H9 (cell line): Measurements from ENCODE around the gene NPHS2. TPM values are rescaled to one million over a fixed set of nuclear protein-coding genes. Genes with fewer than 3 reads are reported as not detected.

ENCODE experiments used
- DNase-seq: peaks from one replicate; pipeline ENCODE4 v3.0.0-alpha.2; 2017
- H2AFZ ChIP-seq: one replicate; pipeline ENCODE4 v1.6.1; 2013; ENCODE audit warnings: mild to moderate bottlenecking, low read length, control low read depth, moderate library complexity
- H2AK5ac ChIP-seq: 2 replicates; pipeline ENCODE4 v1.6.1; 2013; ENCODE audit warnings: low read length, control low read depth, mixed read lengths; ENCODE audit not compliant: insufficient read length
- H2BK120ac ChIP-seq: one replicate; pipeline ENCODE4 v1.6.1; 2013; ENCODE audit warnings: low read depth, mild to moderate bottlenecking, low read length, control low read depth, inconsistent platforms; ENCODE audit not compliant: poor library complexity, severe bottlenecking
- H2BK12ac ChIP-seq: 2 replicates; pipeline ENCODE4 v1.6.1; 2013; ENCODE audit warnings: low read length, control low read depth, mixed read lengths, low read depth; ENCODE audit not compliant: insufficient read length
- H2BK15ac ChIP-seq: 2 replicates; pipeline ENCODE4 v1.6.1; 2013; ENCODE audit warnings: low read depth, low read length, control low read depth
- H2BK20ac ChIP-seq: one replicate; pipeline ENCODE4 v1.6.1; 2013; ENCODE audit warnings: low read depth, mild to moderate bottlenecking, low read length, control low read depth, inconsistent platforms; ENCODE audit not compliant: poor library complexity, severe bottlenecking
- H2BK5ac ChIP-seq: 2 replicates; pipeline ENCODE4 v1.6.1; 2013; ENCODE audit warnings: low read length, control low read depth, mixed read lengths; ENCODE audit not compliant: insufficient read length
- H3K14ac ChIP-seq: 2 replicates; pipeline ENCODE4 v1.6.1; 2013; ENCODE audit warnings: low read length, control low read depth; ENCODE audit not compliant: insufficient read depth
- H3K18ac ChIP-seq: 2 replicates; pipeline ENCODE4 v1.6.1; 2013; ENCODE audit warnings: low read depth, mild to moderate bottlenecking, mixed read lengths, low read length, control low read depth; ENCODE audit not compliant: insufficient read length
- H3K23ac ChIP-seq: 2 replicates; pipeline ENCODE4 v1.6.1; 2013; ENCODE audit warnings: low read length, control low read depth, mixed read lengths, low read depth; ENCODE audit not compliant: insufficient read length
- H3K23me2 ChIP-seq: 2 replicates; pipeline ENCODE4 v1.6.1; 2013; ENCODE audit warnings: low read depth, mild to moderate bottlenecking, mixed read lengths, low read length, control low read depth; ENCODE audit not compliant: insufficient read length, poor library complexity, severe bottlenecking
- H3K27ac ChIP-seq: 2 replicates; pipeline ENCODE4 v1.5.1; 2013; ENCODE audit warnings: low read length, control low read depth, mixed read lengths, low read depth; ENCODE audit not compliant: insufficient read length
- H3K27me3 ChIP-seq: 2 replicates; pipeline ENCODE4 v1.6.1; 2013; ENCODE audit warnings: low read length, control low read depth, inconsistent platforms; ENCODE audit not compliant: insufficient read depth
- H3K4ac ChIP-seq: 2 replicates; pipeline ENCODE4 v1.6.1; 2013; ENCODE audit warnings: low read depth, mild to moderate bottlenecking, control low read depth, inconsistent platforms, low read length, moderate library complexity
- H3K4me1 ChIP-seq: 2 replicates; pipeline ENCODE4 v1.6.1; 2013; ENCODE audit warnings: low read length, control low read depth, inconsistent platforms; ENCODE audit not compliant: insufficient read depth
- H3K4me2 ChIP-seq: 2 replicates; pipeline ENCODE4 v1.6.1; 2013; ENCODE audit warnings: low read length, control low read depth, mixed read lengths; ENCODE audit not compliant: insufficient read length, insufficient read depth
- H3K56ac ChIP-seq: 2 replicates; pipeline ENCODE4 v1.6.1; 2013; ENCODE audit warnings: low read depth, mild to moderate bottlenecking, mixed read lengths, low read length, control low read depth; ENCODE audit not compliant: insufficient read length
- H3K79me1 ChIP-seq: 2 replicates; pipeline ENCODE4 v1.6.1; 2013; ENCODE audit warnings: low read depth, mild to moderate bottlenecking, moderate library complexity, low read length, control low read depth, inconsistent platforms; ENCODE audit not compliant: insufficient read depth, poor library complexity, severe bottlenecking
- H3K79me2 ChIP-seq: 2 replicates; pipeline ENCODE4 v1.6.1; 2013; ENCODE audit warnings: low read length, control low read depth, inconsistent platforms; ENCODE audit not compliant: insufficient read depth
- H3K9ac ChIP-seq: 2 replicates; pipeline ENCODE4 v1.6.1; 2013; ENCODE audit warnings: low read length, control low read depth, mixed read lengths; ENCODE audit not compliant: insufficient read length; ENCODE audit errors: extremely low read depth
- H3K9me3 ChIP-seq: one replicate; pipeline ENCODE4 v1.6.1; 2013; ENCODE audit warnings: low read depth, low read length, inconsistent platforms; ENCODE audit not compliant: control insufficient read depth
- H3T11ph ChIP-seq: one replicate; pipeline ENCODE4 v1.6.1; 2013; ENCODE audit warnings: mild to moderate bottlenecking, low read length, control low read depth, inconsistent platforms
- H4K20me1 ChIP-seq: one replicate; pipeline ENCODE4 v1.6.1; 2013; ENCODE audit not compliant: control insufficient read depth, insufficient read length, insufficient read depth
- H4K5ac ChIP-seq: 2 replicates; pipeline ENCODE4 v1.6.1; 2013; ENCODE audit warnings: low read depth, mild to moderate bottlenecking, mixed read lengths, low read length, control low read depth; ENCODE audit not compliant: insufficient read length
- H4K8ac ChIP-seq: replicated peaks from 2 replicates; pipeline ENCODE4 v1.6.1; 2013; ENCODE audit warnings: low read length, control low read depth, mixed read lengths, low read depth; ENCODE audit not compliant: insufficient read length
- H4K91ac ChIP-seq: 2 replicates; pipeline ENCODE4 v1.6.1; 2013; ENCODE audit warnings: low read depth, mild to moderate bottlenecking, moderate library complexity, mixed read lengths, low read length, control low read depth; ENCODE audit not compliant: insufficient read length
- H3K27ac Mint-ChIP-seq, 3 experiments: 2 replicates in 2 of 3; 3 replicates in 1 of 3; pipeline ENCODE4 v1.8.0; 2020 to 2021; ENCODE audit warnings: mixed read lengths in 3 of 3, mild to moderate bottlenecking in 1 of 3, moderate library complexity in 1 of 3
- H3K27me3 Mint-ChIP-seq: 2 replicates; pipeline ENCODE4 v1.8.0; 2021; ENCODE audit warnings: low read depth, mild to moderate bottlenecking, moderate library complexity, mixed read lengths
- H3K36me3 Mint-ChIP-seq, 3 experiments: 2 replicates in 2 of 3; 3 replicates in 1 of 3; pipeline ENCODE4 v1.8.0; 2020 to 2021; ENCODE audit warnings: low read depth in 3 of 3, mixed read lengths in 3 of 3; ENCODE audit not compliant: insufficient read depth in 1 of 3
- H3K4me1 Mint-ChIP-seq, 2 experiments: 2 replicates each; pipeline ENCODE4 v1.8.0; 2020; ENCODE audit warnings: mixed read lengths in 2 of 2
- H3K4me3 Mint-ChIP-seq, 2 experiments: 2 replicates in 1 of 2; 3 replicates in 1 of 2; pipeline ENCODE4 v1.8.0; 2020 to 2021; ENCODE audit warnings: mild to moderate bottlenecking in 2 of 2, mixed read lengths in 2 of 2, moderate library complexity in 1 of 2
- H3K9me3 Mint-ChIP-seq, 2 experiments: 2 replicates in 1 of 2; 3 replicates in 1 of 2; pipeline ENCODE4 v1.8.0; 2020; ENCODE audit warnings: mild to moderate bottlenecking in 2 of 2, mixed read lengths in 2 of 2, moderate library complexity in 1 of 2
- WGBS: extraction: QIAGEN DNeasy Blood & Tissue Kit; methylation state at CpG from one replicate; pipeline ENCODE4 v1.1.7; 2013; ENCODE audit warnings: missing lambda C conversion rate, low lambda C conversion rate, mixed read lengths; ENCODE audit not compliant: insufficient read length; ENCODE audit errors: extremely low coverage; 5-methylcytosine and 5-hydroxymethylcytosine counted together
- total RNA-seq: library from RNA; stranded (reverse); gene quantifications from 2 replicates; pipeline ENCODE4 v1.2.1, GENCODE V29; 2021
- TF ChIP-seq, protein P1 (sequence below): fragments of 200-600 bp; sonication (generic); conservative IDR thresholded peaks from 3 replicates; pipeline ENCODE4 v1.8.0; 2021; ENCODE audit warnings: antibody characterized with exemption, mild to moderate bottlenecking

Gene NPHS2
- total RNA-seq, 1 experiment from 2014 or later, result not detected

DNA sequence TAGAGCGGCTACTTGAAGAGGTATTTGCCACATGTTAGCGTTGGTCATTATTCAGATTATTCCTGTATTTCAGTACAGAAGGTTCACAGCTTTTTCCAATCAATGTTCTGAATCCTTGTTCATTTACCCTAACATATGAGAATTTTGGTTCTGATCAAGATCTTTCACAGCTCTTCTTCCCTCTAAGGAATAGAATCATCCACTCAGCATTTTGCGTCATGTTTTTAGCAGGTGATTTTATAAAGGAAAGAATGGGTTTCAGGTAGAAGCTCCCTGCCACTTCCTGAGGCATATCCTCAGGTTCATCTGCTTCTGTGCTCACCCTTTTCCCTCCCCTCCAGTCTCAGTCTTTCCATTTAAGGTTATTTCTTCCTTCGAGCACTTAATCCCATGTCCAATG is 66.4 kb downstream of the NPHS2 start:
- no CpG with 5 or more reads among the region's 4 CpGs for WGBS
- no peak overlapping the region for H2BK15ac ChIP-seq

More for the DNA sequence above, 66.4 kb downstream of the NPHS2 start:
- Mint-ChIP-seq H3K27me3 (no peaks in the 10 kb centered on the region; the same call in 1 of the 2 replicates), H3K27ac (no peak overlapping the region), H3K4me1 (no peaks in the 10 kb centered on the region), H3K36me3 (peaks cover 0 to 2% (median 0%) of the 10 kb centered on the region in 3 experiments; a peak in 1 of 7 replicates), H3K4me3 (no peak overlapping the region), H3K9me3 (peaks cover 5 to 13% of the 10 kb centered on the region in 2 experiments; a peak in 4 of 5 replicates)
- Histone ChIP-seq H3K18ac (no peak overlapping the region), H3K27me3 (no peaks in the 10 kb centered on the region), H3T11ph (no peak overlapping the region), H2AK5ac (no peak overlapping the region), H3K23me2 (no peaks in the 10 kb centered on the region), H3K27ac (no peak overlapping the region), H4K5ac (no peak overlapping the region), H4K20me1 (no peaks in the 10 kb centered on the region), H3K9ac (no peak overlapping the region), H2BK120ac (no peak overlapping the region), H3K4me2 (no peak overlapping the region), H3K4me1 (no peaks in the 10 kb centered on the region), H4K91ac (no peak overlapping the region), H3K23ac (no peak overlapping the region), H3K9me3 (no peaks in the 10 kb centered on the region), H3K79me2 (no peaks in the 10 kb centered on the region), H2AFZ (no peak overlapping the region), H3K4ac (no peak overlapping the region), H2BK12ac (no peak overlapping the region), H2BK5ac (no peak overlapping the region), H4K8ac (no peak overlapping the region), H3K14ac (no peak overlapping the region), H3K56ac (no peak overlapping the region), H3K79me1 (no peaks in the 10 kb centered on the region), H2BK20ac (no peak overlapping the region)
- TF ChIP-seq, protein P1, sequence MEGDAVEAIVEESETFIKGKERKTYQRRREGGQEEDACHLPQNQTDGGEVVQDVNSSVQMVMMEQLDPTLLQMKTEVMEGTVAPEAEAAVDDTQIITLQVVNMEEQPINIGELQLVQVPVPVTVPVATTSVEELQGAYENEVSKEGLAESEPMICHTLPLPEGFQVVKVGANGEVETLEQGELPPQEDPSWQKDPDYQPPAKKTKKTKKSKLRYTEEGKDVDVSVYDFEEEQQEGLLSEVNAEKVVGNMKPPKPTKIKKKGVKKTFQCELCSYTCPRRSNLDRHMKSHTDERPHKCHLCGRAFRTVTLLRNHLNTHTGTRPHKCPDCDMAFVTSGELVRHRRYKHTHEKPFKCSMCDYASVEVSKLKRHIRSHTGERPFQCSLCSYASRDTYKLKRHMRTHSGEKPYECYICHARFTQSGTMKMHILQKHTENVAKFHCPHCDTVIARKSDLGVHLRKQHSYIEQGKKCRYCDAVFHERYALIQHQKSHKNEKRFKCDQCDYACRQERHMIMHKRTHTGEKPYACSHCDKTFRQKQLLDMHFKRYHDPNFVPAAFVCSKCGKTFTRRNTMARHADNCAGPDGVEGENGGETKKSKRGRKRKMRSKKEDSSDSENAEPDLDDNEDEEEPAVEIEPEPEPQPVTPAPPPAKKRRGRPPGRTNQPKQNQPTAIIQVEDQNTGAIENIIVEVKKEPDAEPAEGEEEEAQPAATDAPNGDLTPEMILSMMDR, result no peak
- no peak for DNase-seq
